SIG-M5 treated with dmso at 0.1 percent for 504 hours (cell line): ENCODE measurements around the gene SNORC.

Experiments
- DNase-seq: peaks from one replicate; lab custom pipeline; 2025; ENCODE audit not compliant: unreplicated experiment; lab: John Stamatoyannopoulos, UW

Gene SNORC

DNA sequence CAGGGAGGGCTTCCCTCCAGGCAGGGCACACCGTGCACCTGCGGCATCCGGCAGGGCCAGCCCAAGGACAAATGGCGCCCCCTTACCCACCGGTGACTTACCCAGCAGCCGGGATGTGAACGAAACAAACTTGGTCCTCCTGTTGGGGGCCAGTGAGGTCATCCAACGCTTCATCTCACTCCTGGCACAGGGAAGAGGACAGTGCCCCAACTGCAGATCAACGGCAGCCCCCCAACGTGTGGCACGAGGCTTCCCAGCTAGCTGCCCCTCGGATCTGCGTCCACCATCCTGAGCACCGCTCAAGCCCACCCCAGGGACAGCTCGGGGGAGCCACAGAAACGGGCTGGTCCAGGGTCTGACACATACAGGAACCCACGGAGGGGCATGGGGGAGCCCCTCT lies 12.0 kb downstream of the SNORC start:
- no peak for DNase-seq

DNA sequence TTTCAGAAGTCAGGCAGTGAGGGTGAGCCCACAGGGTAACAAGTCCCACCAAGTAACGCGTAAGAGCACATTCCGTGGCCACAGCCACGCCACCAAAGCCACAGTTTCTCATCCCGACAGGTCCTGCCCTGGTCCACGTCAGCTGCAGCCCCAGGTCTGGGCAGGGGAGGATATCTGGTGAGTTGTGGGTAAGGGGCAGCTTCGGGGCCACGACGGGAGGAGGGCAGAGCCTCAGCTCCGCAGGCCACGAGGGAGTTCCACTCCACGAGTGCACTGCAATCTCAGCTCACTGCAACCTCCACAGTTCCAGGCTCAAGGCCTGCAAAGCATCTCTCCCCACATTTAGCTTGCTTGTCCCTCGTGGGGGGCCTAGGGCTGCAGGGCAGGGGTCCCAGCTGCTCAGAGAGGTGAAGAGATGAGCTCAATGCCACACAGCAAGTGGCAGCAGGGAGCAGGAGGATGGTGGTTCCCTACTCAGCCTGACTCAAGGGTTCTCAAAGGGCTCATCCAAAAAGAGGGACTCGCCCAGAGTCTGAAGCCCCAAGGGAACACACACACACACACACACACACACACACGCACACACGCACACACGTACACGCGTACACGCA lies 12.5 kb downstream of the SNORC start:
- no peak for DNase-seq

DNA sequence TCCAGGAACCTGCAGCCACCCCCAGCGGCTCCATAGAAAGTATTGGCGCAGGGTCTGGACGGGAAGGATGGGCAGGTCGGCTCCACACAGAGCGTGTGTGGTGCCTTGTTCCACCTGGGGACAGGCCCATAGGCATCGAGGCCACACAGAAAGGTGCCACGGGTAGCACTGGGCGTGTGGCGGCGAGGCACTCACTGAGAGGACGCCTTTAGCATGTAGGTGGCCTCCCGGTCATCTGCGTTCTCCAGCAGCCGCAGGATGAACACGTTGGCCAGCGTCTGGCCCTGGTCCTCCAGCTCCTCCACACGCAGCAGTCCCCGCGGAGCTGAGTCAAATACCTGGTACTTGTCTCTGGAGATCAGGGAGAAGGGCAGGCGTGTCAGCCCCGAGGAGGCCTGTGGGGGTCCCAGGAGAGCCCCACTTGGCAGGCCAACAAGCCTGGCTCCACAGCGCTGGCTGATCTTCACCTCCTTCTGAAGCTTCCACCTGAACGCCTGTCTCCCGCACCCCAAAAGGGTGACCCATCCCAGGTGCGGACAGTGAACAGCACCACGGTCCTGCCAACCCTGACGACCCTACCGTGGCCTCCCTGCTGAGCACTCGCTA lies 13.2 kb downstream of the SNORC start:
- no peak for DNase-seq

DNA sequence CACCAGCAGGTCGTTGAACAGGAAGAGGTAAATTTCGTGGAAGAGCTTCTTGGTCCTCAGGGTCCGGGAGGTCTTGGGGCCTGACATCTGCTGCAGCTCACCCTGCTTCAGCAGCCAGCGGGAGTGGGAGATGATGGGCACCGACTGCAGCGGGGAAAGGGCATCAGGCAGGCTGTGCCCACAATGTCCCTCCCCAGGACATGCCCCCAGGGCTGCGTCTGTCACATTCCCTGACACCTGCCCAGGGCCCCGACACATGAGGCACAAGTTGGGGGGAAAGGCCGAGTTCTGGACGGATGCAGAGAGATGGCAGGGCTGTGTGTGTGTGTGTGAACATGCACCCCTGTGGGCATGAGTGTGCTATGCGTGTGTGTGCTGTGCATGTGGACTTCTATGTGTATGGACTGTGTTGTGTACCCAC lies 13.9 kb downstream of the SNORC start:
- no peak for DNase-seq

DNA sequence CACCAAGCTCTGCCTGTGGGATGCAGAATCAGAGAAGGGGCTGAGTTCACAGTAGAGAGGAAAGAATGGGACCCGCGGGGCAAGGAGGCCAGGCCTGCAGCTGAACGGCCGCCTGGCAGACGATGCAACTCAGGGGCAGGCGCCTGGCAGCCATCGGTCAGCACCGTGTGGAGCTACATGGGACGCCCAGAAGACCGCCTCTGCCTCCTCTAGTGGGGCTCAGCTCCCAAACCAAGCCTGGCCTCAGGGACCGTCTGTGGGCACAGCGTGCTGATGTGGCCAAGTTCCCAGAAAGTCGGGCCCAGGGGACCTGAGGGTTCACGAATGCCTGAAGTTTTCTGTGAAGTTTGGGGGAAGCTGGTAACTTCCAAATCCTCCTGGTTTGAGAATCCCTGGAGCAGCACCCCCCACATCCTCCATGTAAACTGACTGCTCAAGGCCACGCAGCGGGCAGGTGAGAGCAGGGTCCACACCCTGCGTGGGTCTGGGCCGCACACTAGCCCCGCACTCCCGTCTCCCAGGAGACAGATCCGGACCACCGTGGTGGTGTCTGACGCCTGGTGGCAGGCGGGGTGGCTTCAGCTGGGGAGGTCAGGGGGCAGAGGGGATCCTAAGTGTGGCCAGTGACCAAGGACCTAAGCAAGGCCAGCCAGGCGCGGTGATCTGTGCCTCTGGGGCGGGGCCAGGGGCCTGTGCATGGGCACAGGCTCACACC lies 14.6 kb downstream of the SNORC start:
- no peak for DNase-seq

DNA sequence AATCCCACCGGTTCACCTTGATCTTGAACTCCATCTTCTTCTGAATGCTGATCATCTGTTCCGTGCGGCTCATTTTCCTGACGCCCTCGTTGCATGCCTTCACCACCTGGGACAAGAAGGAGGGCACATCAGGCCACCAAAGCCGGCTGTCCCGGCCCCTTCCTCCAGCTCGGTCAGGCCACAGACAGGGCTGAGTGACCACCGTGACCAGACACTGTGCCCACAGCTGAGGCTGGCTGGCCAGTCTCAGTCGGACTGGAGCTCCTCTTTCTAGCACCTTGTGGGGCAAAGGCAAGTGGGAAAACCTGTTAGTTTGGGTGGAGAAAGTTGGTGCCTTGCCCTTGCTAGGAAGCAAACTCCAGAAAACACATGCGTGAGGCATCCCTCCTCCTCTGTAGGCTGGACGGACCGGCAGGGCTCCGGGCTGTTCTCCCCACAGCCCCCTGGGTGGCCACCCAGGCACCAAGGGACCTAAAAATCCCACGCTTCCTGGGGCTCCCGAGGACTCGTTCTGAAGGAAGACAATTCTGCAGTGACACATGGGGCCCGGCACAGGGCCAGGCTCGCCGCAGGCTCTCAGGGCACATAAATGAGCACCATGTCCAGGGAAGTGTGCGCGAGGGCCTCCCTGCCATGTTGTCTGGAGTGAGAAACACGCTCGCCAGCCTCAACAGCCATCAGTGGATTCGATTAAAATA lies 15.3 kb downstream of the SNORC start:
- DNase-seq: no peak

DNA sequence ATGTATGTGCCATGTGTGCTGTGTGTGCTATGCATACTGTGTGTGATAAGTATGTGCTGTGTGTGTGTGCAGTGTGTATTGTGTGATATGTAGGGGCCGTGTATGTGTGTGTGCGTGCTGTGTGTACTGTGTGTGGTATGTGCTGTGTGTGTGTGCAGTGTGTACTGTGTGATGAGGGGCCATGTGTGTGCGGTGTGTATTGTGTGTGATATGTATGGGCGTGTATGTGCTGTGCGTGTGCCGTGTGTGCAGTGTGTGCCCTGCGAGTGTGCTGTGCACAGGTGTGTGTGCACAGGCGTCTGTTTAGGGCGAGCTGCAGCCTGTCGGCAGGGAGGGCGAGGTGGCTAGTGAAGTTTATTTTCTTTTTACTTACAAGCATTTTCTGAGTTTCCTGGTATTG lies 16.1 kb downstream of the SNORC start:
- DNase-seq: no peak

DNA sequence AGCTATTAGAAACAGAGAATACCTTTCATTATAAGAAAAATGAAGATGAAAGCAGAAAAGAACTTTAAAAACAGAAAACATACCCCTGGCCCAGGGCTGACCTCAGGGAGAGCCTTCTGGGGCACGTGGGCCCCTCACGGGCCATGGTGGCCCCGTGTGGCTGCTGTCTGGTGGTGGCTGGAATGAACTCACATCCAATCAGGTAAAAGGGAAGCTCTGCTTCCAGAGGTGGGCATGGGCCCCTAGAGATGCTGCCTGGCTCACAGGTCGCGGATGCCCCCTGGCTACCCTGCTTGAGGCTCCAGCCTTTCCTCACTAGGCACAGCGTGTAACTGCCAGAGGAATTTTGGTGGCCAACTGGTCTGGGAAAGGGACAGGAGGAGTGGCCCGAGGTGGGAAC lies 16.6 kb downstream of the SNORC start:
- no peak for DNase-seq

DNA sequence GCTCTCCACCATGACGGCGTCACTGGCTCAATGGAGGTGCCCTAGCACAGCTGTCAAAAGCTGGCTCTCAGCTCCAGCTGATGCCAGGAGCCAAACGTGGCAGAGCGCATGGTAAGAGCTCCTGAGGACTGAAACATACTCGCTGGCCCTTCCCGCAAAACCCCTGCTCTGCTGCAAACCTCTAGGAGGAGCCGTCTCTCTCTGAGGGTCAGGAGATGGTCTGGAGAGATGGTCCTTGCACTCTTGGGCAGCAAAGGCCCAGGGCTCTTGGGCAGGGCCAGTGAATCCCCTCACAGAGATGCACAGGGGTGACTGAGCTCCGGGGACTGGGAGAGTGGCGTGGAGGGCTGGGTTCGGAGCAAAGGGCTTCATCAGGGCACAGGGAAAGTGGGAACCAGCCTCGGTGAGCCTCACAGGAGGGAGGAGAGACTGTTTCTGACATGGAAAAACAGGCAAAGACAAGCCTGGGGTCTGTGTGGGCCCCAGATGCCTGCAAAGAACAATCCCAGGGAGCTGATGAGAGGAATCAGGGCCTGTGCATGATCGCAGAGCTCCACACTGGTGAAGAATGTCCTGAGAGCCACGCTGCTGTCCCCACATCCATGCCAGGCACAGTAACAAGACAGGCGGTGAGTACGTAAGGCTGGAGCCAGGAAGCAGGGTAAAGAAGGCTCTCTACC lies 17.2 kb downstream of the SNORC start:
- no peak for DNase-seq

DNA sequence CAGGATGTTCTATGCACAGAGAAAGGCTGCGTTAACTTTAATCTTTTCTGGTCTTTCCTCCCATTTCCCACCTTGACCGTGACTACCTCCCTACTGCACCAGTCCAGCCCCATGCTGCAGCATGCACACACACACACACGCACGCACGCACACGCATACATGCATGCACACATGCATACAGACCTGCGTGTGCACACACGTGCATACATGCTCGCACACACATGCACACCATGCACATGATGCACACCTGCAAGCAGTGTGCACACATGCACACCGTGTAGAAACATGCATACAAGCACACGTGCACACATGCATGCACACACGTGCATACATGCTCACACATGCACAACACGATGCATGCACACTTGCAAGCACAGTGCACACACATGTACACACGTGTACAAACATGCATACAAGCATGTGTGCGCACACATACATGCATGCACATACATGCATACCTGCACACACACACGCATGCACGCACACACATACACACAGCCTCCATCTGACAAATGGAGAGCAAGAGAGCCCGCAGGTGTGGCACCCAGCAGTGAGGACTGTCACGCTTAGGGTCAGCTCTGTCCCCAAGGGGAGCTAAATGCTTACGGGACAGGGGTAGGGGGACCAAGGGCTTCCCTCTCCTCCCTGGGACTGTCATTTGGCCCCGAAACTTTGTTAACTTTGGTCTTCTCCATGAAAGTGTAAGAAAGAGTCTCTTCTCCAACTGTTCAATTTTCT lies 18.2 kb downstream of the SNORC start:
- DNase-seq: no peak

DNA sequence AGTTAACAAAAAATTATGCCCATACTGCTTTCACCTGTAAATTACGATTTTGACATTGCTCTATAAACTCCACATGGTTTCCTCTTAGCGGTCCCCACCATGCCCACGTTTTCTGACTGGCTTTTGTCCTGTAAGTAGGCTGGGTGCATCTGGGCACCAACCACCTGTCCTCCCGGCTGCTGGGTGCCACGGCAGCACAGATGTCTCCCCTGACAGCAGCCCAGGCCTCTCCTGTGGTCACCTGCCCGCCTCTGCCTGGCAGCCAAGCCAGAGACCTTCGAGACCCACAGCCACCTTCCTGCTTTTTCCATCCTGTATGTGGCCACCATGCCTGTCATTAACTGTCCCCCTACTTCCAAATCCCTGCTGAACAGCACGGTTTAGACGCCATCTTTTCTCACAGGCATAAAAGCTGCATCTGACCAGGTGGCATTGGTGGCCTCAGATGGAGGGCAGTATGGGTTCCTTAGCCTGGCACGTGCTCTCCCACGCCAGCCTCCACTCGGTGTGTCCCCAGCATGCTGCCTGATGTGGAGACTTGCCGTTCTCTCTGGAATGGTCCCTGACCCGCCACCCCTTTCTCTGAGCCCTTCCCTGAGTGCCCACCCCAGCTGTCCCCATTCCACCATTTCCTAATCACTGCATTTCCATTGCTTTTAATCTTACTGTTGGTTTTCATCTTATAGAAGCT lies 18.9 kb downstream of the SNORC start:
- DNase-seq: no peak

DNA sequence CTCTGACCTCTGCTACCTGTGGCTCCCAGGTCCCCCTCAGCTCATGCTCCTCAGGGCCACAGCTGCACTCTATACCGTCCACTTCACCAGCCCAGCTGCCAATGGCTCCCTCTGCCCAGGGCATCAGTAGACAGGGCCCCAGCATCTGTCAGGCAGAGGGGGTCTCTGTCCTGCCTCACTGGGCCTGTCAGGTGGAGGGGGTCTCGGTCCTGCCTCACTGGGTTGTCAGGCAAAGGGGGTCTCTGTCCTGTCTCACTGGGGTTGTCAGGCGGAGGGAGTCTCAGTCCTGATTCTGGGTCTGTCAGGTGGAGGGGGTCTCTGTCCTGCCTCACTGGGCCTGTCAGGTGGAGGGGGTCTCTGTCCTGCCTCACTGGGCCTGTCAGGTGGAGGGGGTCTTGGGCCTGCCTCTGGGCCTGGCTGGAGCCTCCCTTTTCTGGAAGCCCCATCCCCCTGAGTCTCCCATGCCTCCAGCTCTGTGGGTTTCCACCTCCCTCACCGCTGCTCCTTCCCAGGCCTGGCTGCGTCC lies 19.9 kb downstream of the SNORC start:
- DNase-seq: no peak

DNA sequence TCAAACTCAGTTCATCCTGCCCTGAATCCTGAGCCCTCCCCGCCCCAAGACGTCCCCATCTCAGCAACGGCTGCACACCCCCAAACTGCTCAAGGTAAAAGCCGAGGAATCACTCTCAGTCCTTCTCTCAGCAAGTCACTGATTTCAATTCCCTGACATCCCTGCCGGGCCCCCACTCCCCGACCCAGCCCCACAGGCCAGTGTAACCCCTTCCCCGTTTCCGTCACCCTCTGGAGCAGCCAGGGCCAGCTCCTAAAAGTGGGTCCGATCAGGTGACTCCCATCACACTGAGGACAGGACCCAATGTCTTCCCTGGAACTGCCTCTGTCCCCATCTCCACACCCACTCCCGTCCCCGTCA lies 20.5 kb downstream of the SNORC start:
- DNase-seq: no peak

DNA sequence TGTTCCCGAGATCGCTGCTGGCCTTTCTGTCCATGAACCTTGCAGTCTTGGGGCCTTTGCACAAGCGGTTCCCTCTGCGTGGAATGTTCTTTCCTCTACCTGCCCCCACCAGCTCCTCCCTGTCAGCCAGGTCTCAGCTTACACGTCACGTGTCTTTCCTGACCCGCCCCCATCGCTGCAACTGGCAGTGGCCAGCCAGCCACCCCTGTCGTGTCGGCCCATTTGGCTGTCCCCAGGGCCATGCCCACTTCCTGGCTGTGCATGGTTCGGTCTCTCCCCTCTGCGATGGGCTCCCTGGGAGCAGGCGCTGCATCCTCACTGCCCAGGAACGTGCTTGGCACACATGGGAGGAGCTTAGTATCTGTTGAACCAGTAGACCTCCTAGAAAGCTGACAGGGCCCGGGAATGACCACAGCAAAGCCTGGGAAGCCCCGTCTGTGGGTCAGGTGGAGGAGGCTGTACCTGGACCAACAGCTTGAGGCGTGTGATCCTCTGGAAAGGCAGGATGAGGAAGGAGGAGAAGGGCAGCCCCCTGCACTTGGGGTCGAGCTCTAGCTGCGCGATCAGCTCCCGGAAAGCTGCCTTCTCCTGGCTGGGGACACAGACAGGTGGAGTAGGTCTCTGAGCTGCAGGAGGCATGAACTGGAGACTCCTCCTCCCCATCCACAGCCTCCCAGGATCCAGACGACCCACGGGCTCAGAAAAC lies 21.0 kb downstream of the SNORC start:
- DNase-seq: no peak

DNA sequence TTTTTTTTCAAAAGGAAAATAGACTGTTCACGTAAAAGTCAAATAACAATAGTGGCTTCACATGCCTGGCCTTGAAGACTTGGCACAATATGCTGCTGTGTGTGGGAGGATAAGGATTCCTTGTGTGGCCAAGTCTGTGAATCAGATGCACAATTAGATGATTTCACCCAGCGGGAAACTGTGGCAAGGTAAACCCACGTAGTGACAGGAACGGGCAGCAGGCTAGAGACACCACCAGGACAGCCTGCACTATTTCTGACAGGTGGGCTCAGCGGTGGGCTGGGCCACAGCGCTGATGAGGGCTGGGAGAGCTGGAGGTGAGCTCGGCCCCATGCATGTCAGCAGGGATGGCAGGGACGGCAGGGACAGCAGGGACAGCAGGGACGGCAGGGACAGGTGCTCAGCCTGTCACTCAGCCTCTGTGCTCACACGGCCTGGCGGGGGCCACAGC lies 21.6 kb downstream of the SNORC start:
- DNase-seq: no peak

DNA sequence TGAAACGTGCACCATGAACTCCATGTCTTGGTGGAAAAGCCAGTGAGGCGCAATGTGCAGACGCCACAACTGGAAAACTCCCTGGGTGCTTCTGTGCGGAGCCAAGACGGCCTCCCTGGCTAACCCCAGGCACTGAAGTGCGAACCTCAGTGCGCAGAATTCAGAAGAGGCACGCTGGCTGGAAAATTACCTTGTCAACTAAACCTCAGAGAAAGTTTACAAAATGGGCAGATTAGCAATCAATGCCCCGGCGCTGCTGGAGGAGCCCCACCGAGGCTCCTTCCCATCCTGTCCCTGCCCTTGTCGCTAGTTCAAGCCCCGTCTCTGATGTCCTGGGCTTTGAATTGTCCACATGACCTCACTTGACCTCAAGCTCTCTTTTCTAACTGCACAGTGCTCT lies 22.2 kb downstream of the SNORC start:
- no peak for DNase-seq

DNA sequence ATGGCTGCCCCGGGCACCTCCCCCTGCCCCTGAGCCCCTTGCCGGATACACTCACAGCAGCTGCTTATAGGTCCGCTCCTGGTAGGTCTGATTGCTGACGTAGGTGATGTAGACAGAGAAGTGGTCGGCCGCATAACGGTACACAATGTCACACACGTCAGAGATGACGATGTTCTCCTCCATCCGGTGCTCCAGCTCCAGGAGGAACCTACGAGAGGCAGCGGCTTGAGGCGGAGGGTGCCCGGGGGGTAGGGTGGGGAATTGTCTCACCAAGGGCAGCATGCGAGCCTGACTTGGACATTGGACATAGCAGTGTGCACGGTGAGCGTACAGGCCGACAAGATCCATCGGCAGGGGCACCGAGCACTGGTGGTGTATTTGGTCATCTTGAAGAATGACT lies 22.8 kb downstream of the SNORC start:
- DNase-seq: no peak

DNA sequence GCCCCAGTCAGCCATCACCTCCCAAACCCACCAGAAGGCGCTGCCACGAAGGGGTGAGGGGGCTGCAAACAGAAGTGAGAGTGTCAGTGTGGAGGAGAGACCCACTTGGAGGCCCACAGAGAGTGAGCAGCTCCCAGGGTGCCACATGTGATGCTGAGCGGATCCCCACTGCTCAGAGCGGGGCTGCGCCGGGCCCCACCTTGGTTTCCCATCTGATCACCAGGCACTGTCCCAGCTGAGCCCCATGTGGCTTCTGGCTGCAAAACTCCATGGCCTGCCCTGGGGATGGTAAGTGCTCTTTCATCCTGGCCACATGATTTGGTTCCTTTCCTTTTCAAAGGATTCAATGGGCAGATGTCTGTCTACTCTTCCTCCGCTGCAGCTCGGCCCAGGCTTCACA lies 23.8 kb downstream of the SNORC start:
- no peak for DNase-seq

DNA sequence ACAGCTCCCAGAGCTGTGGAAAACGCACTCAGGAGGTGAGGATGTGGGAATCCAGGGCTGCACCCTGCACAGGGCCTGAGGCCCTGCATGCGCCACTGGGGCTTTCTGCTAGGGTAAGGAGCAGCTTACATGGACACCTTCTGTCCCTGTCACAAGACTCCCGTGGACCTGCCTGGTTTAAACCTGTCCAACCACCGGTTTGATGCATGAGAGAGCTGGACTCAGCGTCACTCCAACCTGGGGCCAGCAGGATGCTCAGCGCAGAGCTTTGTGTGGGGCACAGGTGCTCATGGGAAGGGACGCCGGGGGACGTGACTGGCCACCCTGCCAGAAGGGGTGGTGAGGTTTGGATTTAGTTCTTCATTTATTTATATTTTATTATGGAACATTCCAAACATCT lies 24.2 kb downstream of the SNORC start:
- DNase-seq: no peak
